K562 (cell line): ENCODE results near the gene VDAC2. TPM values are rescaled to one million over a fixed set of nuclear protein-coding genes. Genes with fewer than 3 reads are reported as not detected.
A peak's percentile ranks its signal among the peaks of the same experiment; 100 is the strongest.

Experiments used
- ATAC-seq: fragments of 200-7000 bp; cut with Tn5 transposase; 3 replicates; pipeline ENCODE4 v1.9.1; 2020; ENCODE audit warnings: moderate library complexity
- BruUV-seq: library from RNA; stranded (reverse); fragments of 400-500 nt; replicated peaks from 2 replicates; lab custom pipeline; 2021; lab: Mats Ljungman, UMichigan
- CTCF ChIA-PET: fragments of 300-600 bp; formaldehyde crosslinking; extraction: SDS; loops from one replicate; lab custom pipeline; 2021; ENCODE audit warnings: low intra/inter-chr PET ratio; lab: Yijun Ruan, JAX
- POLR2A ChIA-PET: fragments of 300-600, 350-650 bp; sonication (Branson Sonifier 250); formaldehyde crosslinking; extraction: SDS; loops from one replicate; lab custom pipeline; 2021; ENCODE audit warnings: antibody characterized with exemption, inconsistent platforms; lab: Yijun Ruan, JAX
- DNase-seq, 4 experiments: peaks; one replicate each; pipeline versions ENCODE4 v3.0.0 to v3.0.0-alpha.2; 2011 to 2018; ENCODE audit warnings: low spot score in 3 of 4, mixed read lengths in 3 of 4; ENCODE audit errors: extremely low read depth in 1 of 4
- FAIRE-seq: peaks from 2 replicates; lab custom pipeline; 2011; peaks lifted over from hg19 to GRCh38; lab: Jason Lieb, UNC
- H2AFZ ChIP-seq: 2 replicates; pipeline ENCODE4 v1.6.0; 2011; ENCODE audit warnings: low read depth, low read length, control low read depth, inconsistent platforms
- H3K27ac ChIP-seq: fragments of 200-600 bp; 3 replicates; pipeline ENCODE4 v1.8.0; 2011; ENCODE audit warnings: low read depth, mild to moderate bottlenecking, control low read depth, inconsistent platforms, low read length, moderate library complexity, mixed read lengths; ENCODE audit errors: extremely low read depth
- H3K27me3 ChIP-seq, 2 experiments: fragments of 300-600 bp in 1 of 2; 2 replicates in 1 of 2; 3 replicates in 1 of 2; pipeline versions ENCODE4 v1.6.0 to v1.8.0; 2011; ENCODE audit warnings: inconsistent platforms in 2 of 2, low read length in 2 of 2, mild to moderate bottlenecking in 1 of 2, mixed read lengths in 1 of 2, moderate library complexity in 1 of 2; ENCODE audit not compliant: control insufficient read depth in 2 of 2, insufficient read depth in 2 of 2
- H3K36me3 ChIP-seq: fragments of 300-600 bp; 3 replicates; pipeline ENCODE4 v1.8.0; 2011; ENCODE audit warnings: mild to moderate bottlenecking, low read length, inconsistent platforms; ENCODE audit not compliant: control insufficient read depth, insufficient read depth
- H3K4me1 ChIP-seq, 2 experiments: fragments of 200-600 bp in 1 of 2; replicated peaks in 1 of 2; 2 replicates in 1 of 2; 3 replicates in 1 of 2; pipeline versions ENCODE4 v1.5.1 to v1.8.0; 2011; ENCODE audit warnings: inconsistent platforms in 2 of 2, low read length in 2 of 2, mild to moderate bottlenecking in 1 of 2, mixed read lengths in 1 of 2, moderate library complexity in 1 of 2; ENCODE audit not compliant: control insufficient read depth in 2 of 2, insufficient read depth in 2 of 2
- H3K4me2 ChIP-seq: 2 replicates; pipeline ENCODE4 v1.6.1; 2011; ENCODE audit warnings: low read length, control low read depth, inconsistent platforms, mixed read lengths; ENCODE audit not compliant: insufficient read depth
- H3K4me3 ChIP-seq: fragments of 200-600 bp; sonication (generic), shearing (Covaris generic); 2 replicates; pipeline ENCODE4 v1.5.1; 2016; ENCODE audit warnings: control low read depth, inconsistent platforms
- H3K79me2 ChIP-seq: fragments of 200-600 bp; 3 replicates; pipeline ENCODE4 v1.8.0; 2011; ENCODE audit warnings: low read length, inconsistent platforms; ENCODE audit not compliant: control insufficient read depth, insufficient read depth
- H3K9ac ChIP-seq, 2 experiments: 2 replicates each; pipeline versions ENCODE4 v1.6.0 to v1.6.1; 2011; ENCODE audit warnings: low read depth in 2 of 2, low read length in 2 of 2, control low read depth in 1 of 2, inconsistent platforms in 1 of 2, mild to moderate bottlenecking in 1 of 2, mixed read lengths in 1 of 2; ENCODE audit not compliant: insufficient read depth in 1 of 2
- H3K9me1 ChIP-seq: one replicate; pipeline ENCODE4 v1.6.0; 2011; ENCODE audit warnings: inconsistent platforms, mild to moderate bottlenecking, low read length, moderate library complexity; ENCODE audit not compliant: control insufficient read depth, insufficient read depth
- H3K9me3 ChIP-seq: replicated peaks from 2 replicates; pipeline ENCODE4 v1.5.1; 2011; ENCODE audit warnings: low read depth, low read length, inconsistent platforms; ENCODE audit not compliant: control insufficient read depth, insufficient read depth
- H4K20me1 ChIP-seq: replicated peaks from 2 replicates; pipeline ENCODE4 v1.6.1; 2011; ENCODE audit warnings: low read length, inconsistent platforms, mixed read lengths; ENCODE audit not compliant: control insufficient read depth, insufficient read depth
- ATF3 ChIP-seq, 2 experiments: fragments of 450-650 bp in 1 of 2; sonication (generic) in 1 of 2; formaldehyde crosslinking in 1 of 2; IDR thresholded peaks in 1 of 2; conservative IDR thresholded peaks in 1 of 2; 2 replicates each; pipeline versions ENCODE4 v1.6.1 to v1.8.1; 2016 to 2023; ENCODE audit warnings: mild to moderate bottlenecking in 2 of 2, moderate library complexity in 2 of 2, inconsistent platforms in 1 of 2, missing genetic modification reagents in 1 of 2
- BCOR ChIP-seq: fragments of 450-650 bp; IDR thresholded peaks from 2 replicates; pipeline ENCODE4 v1.6.1; 2016
- CBFA2T3 ChIP-seq: fragments of 450-650 bp; IDR thresholded peaks from 2 replicates; pipeline ENCODE4 v1.6.1; 2017
- FOSL1 ChIP-seq: fragments of 200-800 bp; sonication (Bioruptor generic); conservative IDR thresholded peaks from 2 replicates; pipeline ENCODE4 v1.6.1; 2016; ENCODE audit warnings: missing genetic modification characterization, missing compliant biosample characterization
- JUND ChIP-seq, 2 experiments: IDR thresholded peaks; 2 replicates in 1 of 2; 3 replicates in 1 of 2; pipeline ENCODE4 v1.6.1; 2011; ENCODE audit warnings: borderline replicate concordance in 2 of 2, low read depth in 2 of 2, low read length in 2 of 2, improper control_type of control experiment in 1 of 2, missing biosample characterization in 1 of 2, missing genetic modification characterization in 1 of 2, missing genetic modification reagents in 1 of 2
- MAFG ChIP-seq: fragments of 450-650 bp; conservative IDR thresholded peaks from 2 replicates; pipeline ENCODE4 v1.6.1; 2016; ENCODE audit warnings: missing genetic modification characterization, missing compliant biosample characterization
- RBM39 ChIP-seq: fragments of 200-400 bp; formaldehyde crosslinking; optimal IDR thresholded peaks from 2 replicates; pipeline ENCODE3; 2018; ENCODE audit warnings: low read depth, low read length
- SPI1 ChIP-seq: IDR thresholded peaks from 2 replicates; pipeline ENCODE4 v1.6.1; 2011; ENCODE audit warnings: low read depth, low read length, control low read depth, borderline replicate concordance
- THAP7 ChIP-seq: fragments of 250-450 bp; sonication (Bioruptor Pico); IDR thresholded peaks from 2 replicates; pipeline ENCODE4 v1.5.0; 2021
- ZNF12 ChIP-seq: sonication (generic); formaldehyde crosslinking; IDR thresholded peaks from 2 replicates; pipeline ENCODE4 v1.4.0; 2020; ENCODE audit warnings: mild to moderate bottlenecking, missing genetic modification reagents
- ZNF57 ChIP-seq: fragments of 450-650 bp; formaldehyde crosslinking; IDR thresholded peaks from 2 replicates; pipeline ENCODE4 v1.4.0; 2020; ENCODE audit warnings: mild to moderate bottlenecking, moderate library complexity
- WGBS: fragments of 100-300 bp; shearing (Covaris generic); methylation state at CpG from one replicate; pipeline ENCODE4 v1.1.6; 2016; ENCODE audit warnings: low coverage, mixed read lengths; ENCODE audit not compliant: insufficient coverage; ENCODE audit errors: missing lambda C conversion rate; 5-methylcytosine and 5-hydroxymethylcytosine counted together
- in situ Hi-C: fragments of 300-500 bp; cut with MboI; formaldehyde crosslinking; loops from 4 replicates; pipeline ENCODE4 v1.15.0; 2018; ENCODE audit warnings: inconsistent platforms, mixed read lengths
- intact Hi-C: fragments of 100-400 bp; cut with micrococcal nuclease; formaldehyde crosslinking; loops from 2 replicates; pipeline ENCODE4 v1.14.2; 2022
- polyA plus RNA-seq, 8 experiments: library from polyadenylated mRNA; depleted of rRNA in 4 of 8; stranded (reverse) in 5 of 8; unstranded in 3 of 8; fragments of >200 nt; fragmentation: Nextera tagmentation in 2 of 8; fragmentation: Illumina TruSeq in 1 of 8; extraction: Ambion mirVana in 2 of 8; extraction: Trizol in 1 of 8; gene quantifications; 2 replicates each; pipeline versions ENCODE4 v1.2.1 to v1.2.3, GENCODE V29; 2011 to 2014; ENCODE audit warnings: inconsistent platforms in 1 of 8, missing spikeins in 1 of 8
- total RNA-seq, 7 experiments: library from RNA; depleted of rRNA in 6 of 7; stranded (reverse); fragments of >200 nt in 6 of 7; fragmentation: Illumina TruSeq in 2 of 7; extraction: Trizol in 2 of 7; gene quantifications; 2 replicates each; pipeline versions ENCODE4 v1.2.1 to v1.2.3, GENCODE V29; 2011 to 2021; ENCODE audit warnings: low replicate concordance in 1 of 7
- TF ChIP-seq, protein P1 (sequence below), 2 experiments: IDR thresholded peaks in 1 of 2; conservative IDR thresholded peaks in 1 of 2; 2 replicates each; pipeline ENCODE4 v1.6.1; 2016; ENCODE audit warnings: low read depth in 2 of 2, mild to moderate bottlenecking in 1 of 2, missing compliant biosample characterization in 1 of 2, missing genetic modification characterization in 1 of 2, moderate library complexity in 1 of 2

VDAC2 gene
- total and polyA plus RNA-seq, 9 of the 15 experiments (the other 6 are each of a cell fraction or from before 2014, with no cell fraction given) = 139 to 450 (median 250) TPM

- intact Hi-C loops (no loop called here), in situ Hi-C loops (no loop called here)
- DNase-seq (no peak), ATAC-seq (no peak; the same call in 2 of the 3 replicates), FAIRE-seq (no peak)
- ChIA-PET CTCF (no interaction called here), POLR2A (interaction anchor here (0.6 to 2.3 kb wide), 3 partner anchors 8 to 722 kb away, joined by 3 to 6 read pairs (median 3); no protein-coding TSS in a partner anchor)
- TF ChIP-seq THAP7 (CRISPR knock-in tag) (no peak), CBFA2T3 (peak; percentile 41), SPI1 (no peak), BCOR (peak; percentile 54; the same call in 1 of the 2 replicates), MAFG (no peak), ATF3 (IDR thresholded peaks at IDR 0.05) (0 out of 2 replicates have a peak, but pooled peaks have one; percentile 40), ATF3 (CRISPR knock-in tag; conservative IDR thresholded peaks at IDR 0.05) (no peak), ZNF57 (CRISPR knock-in tag) (no peak), RBM39 (no peak), ZNF12 (CRISPR knock-in tag) (no peak), FOSL1 (tag) (peak; percentile 41; the same call in 1 of the 2 replicates), JUND (IDR thresholded peaks at IDR 0.05; ENCODE audit: borderline replicate concordance, low read depth, low read length) (peak; percentile 57; the same call in 1 of the 2 replicates), JUND (tag; IDR thresholded peaks at IDR 0.05; ENCODE audit: borderline replicate concordance, low read depth, low read length) (peak; percentile 45; the same call in 1 of the 3 replicates)
- TF ChIP-seq, protein P1, sequence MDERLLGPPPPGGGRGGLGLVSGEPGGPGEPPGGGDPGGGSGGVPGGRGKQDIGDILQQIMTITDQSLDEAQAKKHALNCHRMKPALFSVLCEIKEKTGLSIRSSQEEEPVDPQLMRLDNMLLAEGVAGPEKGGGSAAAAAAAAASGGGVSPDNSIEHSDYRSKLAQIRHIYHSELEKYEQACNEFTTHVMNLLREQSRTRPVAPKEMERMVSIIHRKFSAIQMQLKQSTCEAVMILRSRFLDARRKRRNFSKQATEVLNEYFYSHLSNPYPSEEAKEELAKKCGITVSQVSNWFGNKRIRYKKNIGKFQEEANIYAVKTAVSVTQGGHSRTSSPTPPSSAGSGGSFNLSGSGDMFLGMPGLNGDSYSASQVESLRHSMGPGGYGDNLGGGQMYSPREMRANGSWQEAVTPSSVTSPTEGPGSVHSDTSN (CRISPR knock-in tag; IDR thresholded peaks at IDR 0.05; ENCODE audit: low read depth) = no peak
- TF ChIP-seq, protein P1 (tag; conservative IDR thresholded peaks at IDR 0.05; ENCODE audit: low read depth) = 0 out of 2 replicates have a peak, but pooled peaks have one; percentile 8
- peaks cover 0 to 8% of the 10 kb centered on the region in 2 experiments; a peak in 2 of 5 replicates for H3K4me1 ChIP-seq
- H3K4me3 ChIP-seq = no peak overlapping the region
- H3K79me2 ChIP-seq = no peaks in the 10 kb centered on the region
- H3K9me3 ChIP-seq = peaks cover 3% of the 10 kb centered on the region; the same call in 1 of the 2 replicates
- no peak overlapping the region for H2AFZ ChIP-seq
- H3K4me2 ChIP-seq = no peak overlapping the region
- H3K36me3 ChIP-seq = no peaks in the 10 kb centered on the region
- H3K9me1 ChIP-seq = no peaks in the 10 kb centered on the region
- BruUV-seq = no TSS peak
- no peak overlapping the region for H3K27ac ChIP-seq
- 4% methylated on average over 25 of the region's 25 CpGs for WGBS
- H4K20me1 ChIP-seq = no peaks in the 10 kb centered on the region
- peaks cover 15 to 37% of the 10 kb centered on the region in 2 experiments; a peak in 4 of 5 replicates for H3K27me3 ChIP-seq
- no peak overlapping the region for H3K9ac ChIP-seq
These were observed 51.5 kb downstream of the VDAC2 start for GRCh38 chr10:75261813-75262705.
